GM12864 (cell line): ENCODE data around the gene BORCS6.

Source experiments
- DNase-seq: peaks from one replicate; pipeline ENCODE4 v3.0.0-alpha.2; 2011; ENCODE audit warnings: low read depth
- H3K4me3 ChIP-seq: 2 replicates; pipeline ENCODE4 v1.5.1; 2011; ENCODE audit warnings: mild to moderate bottlenecking, low read depth, low read length, control low read depth
- CTCF ChIP-seq: IDR thresholded peaks from 2 replicates; pipeline ENCODE4 v1.5.1; 2011; ENCODE audit warnings: low read depth, mild to moderate bottlenecking, moderate library complexity, low read length, control low read depth, inconsistent platforms; ENCODE audit errors: missing control alignments

The BORCS6 gene

GRCh38 chr17:8227238-8227581 is 37.2 kb upstream of the BORCS6 start:
- TF ChIP-seq CTCF: no peak
- H3K4me3 ChIP-seq: peak overlapping the region; percentile 0; the same call in 1 of the 2 replicates
- DNase-seq: no peak

GRCh38 chr17:8226536-8227237 is 36.7 kb upstream of the BORCS6 start:
- DNase-seq: peak; percentile 63
- no peak for TF ChIP-seq CTCF
- H3K4me3 ChIP-seq: peak overlapping the region; percentile 30

GRCh38 chr17:8225813-8226535 is 36.0 kb upstream of the BORCS6 start:
- DNase-seq: peak; percentile 70
- TF ChIP-seq CTCF: no peak
- H3K4me3 ChIP-seq: peak overlapping the region; percentile 3; the same call in 1 of the 2 replicates

GRCh38 chr17:8224891-8225812 is 35.2 kb upstream of the BORCS6 start:
- DNase-seq: no peak
- TF ChIP-seq CTCF: no peak

GRCh38 chr17:8223356-8224126 is 33.6 kb upstream of the BORCS6 start:
- peak; percentile 49 for DNase-seq
- TF ChIP-seq CTCF: peak; percentile 38
- peak overlapping the region; percentile 68 for H3K4me3 ChIP-seq

More at GRCh38 chr17:8224891-8225812, 35.2 kb upstream of the BORCS6 start:
- no peak overlapping the region for H3K4me3 ChIP-seq

- H3K4me3 ChIP-seq: peak overlapping the region; percentile 68
- DNase-seq: peak; percentile 79
- no peak for TF ChIP-seq CTCF
Observed at GRCh38 chr17:8222630-8223355, 32.8 kb upstream of the BORCS6 start.
